WTC11 (cell line): ENCODE data around the gene JOSD2. TPM values are rescaled to one million over a fixed set of nuclear protein-coding genes. Genes with fewer than 3 reads are reported as not detected.
A peak's percentile ranks its signal among the peaks of the same experiment; 100 is the strongest.

ENCODE experiments used
- ATAC-seq: fragments of 200-7000 bp; cut with Tn5 transposase; 2 replicates; pipeline ENCODE4 v1.10.0; 2021; ENCODE audit warnings: mild to moderate bottlenecking, moderate library complexity
- CTCF ChIA-PET: fragments of 300-600 bp; sonication (Branson Sonifier 250); formaldehyde crosslinking; loops from one replicate; lab custom pipeline; 2021; ENCODE audit warnings: antibody characterized with exemption; lab: Charles Lee
- POLR2A ChIA-PET: fragments of 350-600 bp; sonication (Branson Sonifier 250); formaldehyde crosslinking; loops from one replicate; lab custom pipeline; 2021; ENCODE audit warnings: antibody characterized with exemption; lab: Charles Lee
- DNase-seq: peaks from one replicate; pipeline ENCODE4 v3.0.0; 2021; ENCODE audit warnings: low spot score
- H3K27ac Mint-ChIP-seq: 2 replicates; pipeline ENCODE4 v1.8.0; 2021; ENCODE audit warnings: mixed read lengths
- H3K27me3 Mint-ChIP-seq: 2 replicates; pipeline ENCODE4 v1.8.0; 2021; ENCODE audit warnings: low read depth, mild to moderate bottlenecking, moderate library complexity, mixed read lengths
- H3K36me3 Mint-ChIP-seq: 2 replicates; pipeline ENCODE4 v1.8.0; 2021; ENCODE audit warnings: mixed read lengths
- H3K4me1 Mint-ChIP-seq: 2 replicates; pipeline ENCODE4 v1.8.0; 2022; ENCODE audit warnings: mixed read lengths
- H3K4me3 Mint-ChIP-seq: 2 replicates; pipeline ENCODE4 v1.8.0; 2021; ENCODE audit warnings: mild to moderate bottlenecking, moderate library complexity, mixed read lengths
- H3K9me3 Mint-ChIP-seq: 2 replicates; pipeline ENCODE4 v1.8.0; 2021; ENCODE audit warnings: mixed read lengths
- CBFB ChIP-seq: sonication (generic); formaldehyde crosslinking; IDR thresholded peaks from 2 replicates; pipeline ENCODE4 v1.8.1; 2022; ENCODE audit warnings: mild to moderate bottlenecking, low read depth, missing genetic modification reagents
- GTF2I ChIP-seq: fragments of 250-450 bp; sonication (Bioruptor Pico); conservative IDR thresholded peaks from 2 replicates; pipeline ENCODE4 v1.4.0; 2021; ENCODE audit warnings: mild to moderate bottlenecking
- KAT7 ChIP-seq: sonication (generic); formaldehyde crosslinking; IDR thresholded peaks from 2 replicates; pipeline ENCODE4 v1.8.1; 2023; ENCODE audit warnings: missing genetic modification reagents, mild to moderate bottlenecking, borderline replicate concordance
- SMAD4 ChIP-seq: sonication (generic); formaldehyde crosslinking; IDR thresholded peaks from 2 replicates; pipeline ENCODE4 v1.8.0; 2022; ENCODE audit warnings: mild to moderate bottlenecking, missing genetic modification reagents
- total RNA-seq: library from RNA; stranded (reverse); gene quantifications from 3 replicates; pipeline ENCODE4 v1.2.3, GENCODE V29; 2021
- TF ChIP-seq, protein P1 (sequence below): sonication (generic); formaldehyde crosslinking; IDR thresholded peaks from 2 replicates; pipeline ENCODE4 v1.8.0; 2023; ENCODE audit warnings: missing genetic modification reagents, mild to moderate bottlenecking, borderline replicate concordance
- TF ChIP-seq, protein P2 (sequence below): fragments of 250-450 bp; sonication (Bioruptor Pico); IDR thresholded peaks from 2 replicates; pipeline ENCODE4 v1.9.0; 2021; ENCODE audit warnings: mild to moderate bottlenecking, borderline replicate concordance
- TF ChIP-seq, protein P3 (sequence below): sonication (generic); formaldehyde crosslinking; IDR thresholded peaks from 2 replicates; pipeline ENCODE4 v1.8.0; 2022; ENCODE audit warnings: mild to moderate bottlenecking, missing genetic modification reagents
- TF ChIP-seq, protein P4 (sequence below): fragments of 250-450 bp; sonication (Bioruptor Pico); IDR thresholded peaks from 2 replicates; pipeline ENCODE4 v1.8.0; 2021; ENCODE audit warnings: mild to moderate bottlenecking

Gene JOSD2
- total RNA-seq, 1 experiment from 2014 or later, result 4.0 TPM

DNA sequence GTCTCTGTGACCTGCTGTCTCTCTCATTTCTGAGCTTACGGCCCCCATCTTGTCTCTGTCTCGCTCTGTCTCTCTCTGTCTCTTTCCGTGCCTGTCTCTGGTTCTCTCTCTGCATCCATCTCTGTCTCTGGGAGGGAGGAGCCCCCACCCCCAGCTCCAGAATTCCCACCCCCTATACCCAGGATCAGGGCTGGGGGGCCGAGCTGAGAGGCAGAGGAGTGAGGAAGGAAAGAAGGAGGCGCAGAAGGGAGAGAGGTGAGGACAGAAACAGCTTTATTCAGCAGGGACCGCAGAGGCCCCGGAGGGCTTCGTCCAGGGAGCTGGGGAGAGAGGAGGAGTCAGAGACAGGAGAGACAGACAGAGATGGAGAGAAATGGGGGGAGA, 14.0 kb downstream of the JOSD2 start:
- H3K27ac Mint-ChIP-seq, result no peak overlapping the region
- TF ChIP-seq, protein P1, sequence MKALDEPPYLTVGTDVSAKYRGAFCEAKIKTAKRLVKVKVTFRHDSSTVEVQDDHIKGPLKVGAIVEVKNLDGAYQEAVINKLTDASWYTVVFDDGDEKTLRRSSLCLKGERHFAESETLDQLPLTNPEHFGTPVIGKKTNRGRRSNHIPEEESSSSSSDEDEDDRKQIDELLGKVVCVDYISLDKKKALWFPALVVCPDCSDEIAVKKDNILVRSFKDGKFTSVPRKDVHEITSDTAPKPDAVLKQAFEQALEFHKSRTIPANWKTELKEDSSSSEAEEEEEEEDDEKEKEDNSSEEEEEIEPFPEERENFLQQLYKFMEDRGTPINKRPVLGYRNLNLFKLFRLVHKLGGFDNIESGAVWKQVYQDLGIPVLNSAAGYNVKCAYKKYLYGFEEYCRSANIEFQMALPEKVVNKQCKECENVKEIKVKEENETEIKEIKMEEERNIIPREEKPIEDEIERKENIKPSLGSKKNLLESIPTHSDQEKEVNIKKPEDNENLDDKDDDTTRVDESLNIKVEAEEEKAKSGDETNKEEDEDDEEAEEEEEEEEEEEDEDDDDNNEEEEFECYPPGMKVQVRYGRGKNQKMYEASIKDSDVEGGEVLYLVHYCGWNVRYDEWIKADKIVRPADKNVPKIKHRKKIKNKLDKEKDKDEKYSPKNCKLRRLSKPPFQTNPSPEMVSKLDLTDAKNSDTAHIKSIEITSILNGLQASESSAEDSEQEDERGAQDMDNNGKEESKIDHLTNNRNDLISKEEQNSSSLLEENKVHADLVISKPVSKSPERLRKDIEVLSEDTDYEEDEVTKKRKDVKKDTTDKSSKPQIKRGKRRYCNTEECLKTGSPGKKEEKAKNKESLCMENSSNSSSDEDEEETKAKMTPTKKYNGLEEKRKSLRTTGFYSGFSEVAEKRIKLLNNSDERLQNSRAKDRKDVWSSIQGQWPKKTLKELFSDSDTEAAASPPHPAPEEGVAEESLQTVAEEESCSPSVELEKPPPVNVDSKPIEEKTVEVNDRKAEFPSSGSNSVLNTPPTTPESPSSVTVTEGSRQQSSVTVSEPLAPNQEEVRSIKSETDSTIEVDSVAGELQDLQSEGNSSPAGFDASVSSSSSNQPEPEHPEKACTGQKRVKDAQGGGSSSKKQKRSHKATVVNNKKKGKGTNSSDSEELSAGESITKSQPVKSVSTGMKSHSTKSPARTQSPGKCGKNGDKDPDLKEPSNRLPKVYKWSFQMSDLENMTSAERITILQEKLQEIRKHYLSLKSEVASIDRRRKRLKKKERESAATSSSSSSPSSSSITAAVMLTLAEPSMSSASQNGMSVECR (CRISPR knock-in tag), result no peak
- TF ChIP-seq KAT7 (CRISPR knock-in tag), result no peak
- TF ChIP-seq, protein P2, sequence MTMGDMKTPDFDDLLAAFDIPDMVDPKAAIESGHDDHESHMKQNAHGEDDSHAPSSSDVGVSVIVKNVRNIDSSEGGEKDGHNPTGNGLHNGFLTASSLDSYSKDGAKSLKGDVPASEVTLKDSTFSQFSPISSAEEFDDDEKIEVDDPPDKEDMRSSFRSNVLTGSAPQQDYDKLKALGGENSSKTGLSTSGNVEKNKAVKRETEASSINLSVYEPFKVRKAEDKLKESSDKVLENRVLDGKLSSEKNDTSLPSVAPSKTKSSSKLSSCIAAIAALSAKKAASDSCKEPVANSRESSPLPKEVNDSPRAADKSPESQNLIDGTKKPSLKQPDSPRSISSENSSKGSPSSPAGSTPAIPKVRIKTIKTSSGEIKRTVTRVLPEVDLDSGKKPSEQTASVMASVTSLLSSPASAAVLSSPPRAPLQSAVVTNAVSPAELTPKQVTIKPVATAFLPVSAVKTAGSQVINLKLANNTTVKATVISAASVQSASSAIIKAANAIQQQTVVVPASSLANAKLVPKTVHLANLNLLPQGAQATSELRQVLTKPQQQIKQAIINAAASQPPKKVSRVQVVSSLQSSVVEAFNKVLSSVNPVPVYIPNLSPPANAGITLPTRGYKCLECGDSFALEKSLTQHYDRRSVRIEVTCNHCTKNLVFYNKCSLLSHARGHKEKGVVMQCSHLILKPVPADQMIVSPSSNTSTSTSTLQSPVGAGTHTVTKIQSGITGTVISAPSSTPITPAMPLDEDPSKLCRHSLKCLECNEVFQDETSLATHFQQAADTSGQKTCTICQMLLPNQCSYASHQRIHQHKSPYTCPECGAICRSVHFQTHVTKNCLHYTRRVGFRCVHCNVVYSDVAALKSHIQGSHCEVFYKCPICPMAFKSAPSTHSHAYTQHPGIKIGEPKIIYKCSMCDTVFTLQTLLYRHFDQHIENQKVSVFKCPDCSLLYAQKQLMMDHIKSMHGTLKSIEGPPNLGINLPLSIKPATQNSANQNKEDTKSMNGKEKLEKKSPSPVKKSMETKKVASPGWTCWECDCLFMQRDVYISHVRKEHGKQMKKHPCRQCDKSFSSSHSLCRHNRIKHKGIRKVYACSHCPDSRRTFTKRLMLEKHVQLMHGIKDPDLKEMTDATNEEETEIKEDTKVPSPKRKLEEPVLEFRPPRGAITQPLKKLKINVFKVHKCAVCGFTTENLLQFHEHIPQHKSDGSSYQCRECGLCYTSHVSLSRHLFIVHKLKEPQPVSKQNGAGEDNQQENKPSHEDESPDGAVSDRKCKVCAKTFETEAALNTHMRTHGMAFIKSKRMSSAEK (CRISPR knock-in tag), result no peak
- TF ChIP-seq SMAD4 (CRISPR knock-in tag), result no peak
- TF ChIP-seq, protein P3, sequence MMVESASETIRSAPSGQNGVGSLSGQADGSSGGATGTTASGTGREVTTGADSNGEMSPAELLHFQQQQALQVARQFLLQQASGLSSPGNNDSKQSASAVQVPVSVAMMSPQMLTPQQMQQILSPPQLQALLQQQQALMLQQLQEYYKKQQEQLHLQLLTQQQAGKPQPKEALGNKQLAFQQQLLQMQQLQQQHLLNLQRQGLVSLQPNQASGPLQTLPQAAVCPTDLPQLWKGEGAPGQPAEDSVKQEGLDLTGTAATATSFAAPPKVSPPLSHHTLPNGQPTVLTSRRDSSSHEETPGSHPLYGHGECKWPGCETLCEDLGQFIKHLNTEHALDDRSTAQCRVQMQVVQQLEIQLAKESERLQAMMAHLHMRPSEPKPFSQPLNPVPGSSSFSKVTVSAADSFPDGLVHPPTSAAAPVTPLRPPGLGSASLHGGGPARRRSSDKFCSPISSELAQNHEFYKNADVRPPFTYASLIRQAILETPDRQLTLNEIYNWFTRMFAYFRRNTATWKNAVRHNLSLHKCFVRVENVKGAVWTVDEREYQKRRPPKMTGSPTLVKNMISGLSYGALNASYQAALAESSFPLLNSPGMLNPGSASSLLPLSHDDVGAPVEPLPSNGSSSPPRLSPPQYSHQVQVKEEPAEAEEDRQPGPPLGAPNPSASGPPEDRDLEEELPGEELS (CRISPR knock-in tag), result no peak
- TF ChIP-seq, protein P4, sequence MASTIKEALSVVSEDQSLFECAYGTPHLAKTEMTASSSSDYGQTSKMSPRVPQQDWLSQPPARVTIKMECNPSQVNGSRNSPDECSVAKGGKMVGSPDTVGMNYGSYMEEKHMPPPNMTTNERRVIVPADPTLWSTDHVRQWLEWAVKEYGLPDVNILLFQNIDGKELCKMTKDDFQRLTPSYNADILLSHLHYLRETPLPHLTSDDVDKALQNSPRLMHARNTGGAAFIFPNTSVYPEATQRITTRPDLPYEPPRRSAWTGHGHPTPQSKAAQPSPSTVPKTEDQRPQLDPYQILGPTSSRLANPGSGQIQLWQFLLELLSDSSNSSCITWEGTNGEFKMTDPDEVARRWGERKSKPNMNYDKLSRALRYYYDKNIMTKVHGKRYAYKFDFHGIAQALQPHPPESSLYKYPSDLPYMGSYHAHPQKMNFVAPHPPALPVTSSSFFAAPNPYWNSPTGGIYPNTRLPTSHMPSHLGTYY (CRISPR knock-in tag), result no peak
- no peaks in the 10 kb centered on the region for H3K9me3 Mint-ChIP-seq
- ChIA-PET CTCF (interaction anchor here (0.5 to 1.6 kb wide), 7 partner anchors 10 to 140 kb away, joined by 3 to 8 read pairs (median 5); partner anchors contain the start of gene JOSD2), POLR2A (interaction anchor here (0.7 to 1.2 kb wide), 2 partner anchors 14 to 326 kb away, joined by 3 read pairs; partner anchors contain the start of gene JOSD2)
- ATAC-seq (no peak), DNase-seq (no peak)
- peaks cover 7% of the 10 kb centered on the region for H3K4me1 Mint-ChIP-seq
- H3K36me3 Mint-ChIP-seq, result no peaks in the 10 kb centered on the region
- peaks cover 56% of the 10 kb centered on the region for H3K27me3 Mint-ChIP-seq
- no peak overlapping the region for H3K4me3 Mint-ChIP-seq

DNA sequence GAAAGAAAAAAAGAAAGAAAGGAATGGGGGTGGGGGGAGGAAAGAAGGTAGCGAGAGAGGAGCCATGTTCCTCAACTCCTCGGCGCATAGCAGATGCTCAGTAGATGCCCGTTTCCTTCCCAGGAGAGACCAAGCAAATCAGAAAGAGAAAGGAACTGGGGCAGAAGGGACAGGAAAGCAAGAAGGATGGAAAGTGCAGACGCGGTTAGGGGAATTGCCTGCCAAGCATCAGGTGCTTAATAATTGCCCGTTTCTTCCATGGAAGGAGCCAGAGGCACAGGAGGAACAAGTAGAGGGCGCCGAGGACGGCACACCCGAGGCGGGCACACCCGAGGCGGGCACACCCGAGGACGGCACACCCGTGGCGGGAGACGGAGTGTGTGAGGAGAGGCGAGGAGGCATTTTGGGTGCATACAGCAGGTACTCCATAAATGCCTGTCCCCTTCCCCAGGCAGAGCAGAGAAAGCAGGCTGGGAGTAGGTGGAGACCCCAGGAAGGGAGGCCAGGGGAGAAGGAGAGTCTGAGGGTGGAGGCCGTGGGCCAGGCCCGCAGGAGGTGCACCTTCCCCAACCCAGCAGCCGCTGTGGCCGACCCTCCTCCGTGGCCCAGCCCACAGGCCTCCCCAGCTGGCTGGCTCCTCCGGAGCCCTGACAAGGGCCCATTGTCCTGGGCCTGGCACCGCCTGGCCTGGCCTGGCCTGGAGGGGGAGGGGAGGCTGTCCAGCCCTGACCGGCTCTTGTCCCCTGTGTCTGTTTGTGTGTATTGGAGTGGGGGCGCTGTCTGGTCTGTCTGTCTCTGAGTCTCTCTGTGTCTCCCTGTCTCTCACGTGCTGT, 14.6 kb downstream of the JOSD2 start:
- H3K36me3 Mint-ChIP-seq, result no peaks in the 10 kb centered on the region
- no peak overlapping the region for H3K4me3 Mint-ChIP-seq
- ATAC-seq, result peak; percentile 59
- peaks cover 57% of the 10 kb centered on the region for H3K27me3 Mint-ChIP-seq
- no peaks in the 10 kb centered on the region for H3K9me3 Mint-ChIP-seq
- peaks cover 13% of the 10 kb centered on the region for H3K4me1 Mint-ChIP-seq
- POLR2A ChIA-PET, result interaction anchor here (1.2 kb wide), 1 partner anchor 15 kb away, joined by 3 read pairs; the partner anchor contains the start of gene JOSD2
- peak; percentile 47 for DNase-seq
- TF ChIP-seq CBFB (CRISPR knock-in tag) (no peak), GTF2I (CRISPR knock-in tag) (0 out of 2 replicates have a peak, but pooled peaks have one; percentile 12)
- H3K27ac Mint-ChIP-seq, result no peak overlapping the region
- CTCF ChIA-PET, result interaction anchor here (0.7 to 1.6 kb wide), 7 partner anchors 10 to 139 kb away, joined by 3 to 8 read pairs (median 5); partner anchors contain the start of gene JOSD2
